ENCODE data around the gene STK25.

STK25 gene

GRCh38 chr2:241469746-241470145, 38.6 kb downstream of the STK25 start:
- CTCF ChIA-PET: no interaction called here
- no peak overlapping the region for H3K4me3 ChIP-seq (ENCODE audit: low read depth, low read length)
- TF ChIP-seq CTCF (IDR thresholded peaks at IDR 0.05; ENCODE audit: insufficient read depth, low read length, missing control alignments): no peak
- POLR2A ChIA-PET: no interaction called here
- DNase-seq (ENCODE audit: low read depth, low spot score): no peak

GRCh38 chr2:241468476-241468781, 40.0 kb downstream of the STK25 start:
- TF ChIP-seq CTCF (IDR thresholded peaks at IDR 0.05; ENCODE audit: insufficient read depth, low read length, missing control alignments): no peak
- ChIA-PET POLR2A (no interaction called here), CTCF (no interaction called here)
- no peak overlapping the region for H3K4me3 ChIP-seq (ENCODE audit: low read depth, low read length)
- DNase-seq (ENCODE audit: low read depth, low spot score): no peak

- DNase-seq (ENCODE audit: low read depth, low spot score): no peak
- no peak for TF ChIP-seq CTCF (IDR thresholded peaks at IDR 0.05; ENCODE audit: insufficient read depth, low read length, missing control alignments)
- ChIA-PET POLR2A (no interaction called here), CTCF (no interaction called here)
- H3K4me3 ChIP-seq (ENCODE audit: low read depth, low read length): no peak overlapping the region
Observed at GRCh38 chr2:241467777-241468475, 40.5 kb downstream of the STK25 start.

- CTCF ChIA-PET: no interaction called here
- no peak for TF ChIP-seq CTCF (IDR thresholded peaks at IDR 0.05; ENCODE audit: insufficient read depth, low read length, missing control alignments)
- no peak overlapping the region for H3K4me3 ChIP-seq (ENCODE audit: low read depth, low read length)
- POLR2A ChIA-PET: no interaction called here
- no peak for DNase-seq (ENCODE audit: low read depth, low spot score)
Observed at GRCh38 chr2:241466230-241466629, 42.2 kb downstream of the STK25 start.

GRCh38 chr2:241465543-241465942, 42.8 kb downstream of the STK25 start:
- ChIA-PET CTCF (no interaction called here), POLR2A (no interaction called here)
- DNase-seq (ENCODE audit: low read depth, low spot score): no peak
- H3K4me3 ChIP-seq (ENCODE audit: low read depth, low read length): no peak overlapping the region
- TF ChIP-seq CTCF (IDR thresholded peaks at IDR 0.05; ENCODE audit: insufficient read depth, low read length, missing control alignments): no peak

- CTCF ChIA-PET: no interaction called here
- POLR2A ChIA-PET: no interaction called here
- no peak for TF ChIP-seq CTCF (IDR thresholded peaks at IDR 0.05; ENCODE audit: insufficient read depth, low read length, missing control alignments)
Observed at GRCh38 chr2:241463276-241464135, 44.9 kb downstream of the STK25 start.

More at GRCh38 chr2:241463276-241464135, 44.9 kb downstream of the STK25 start:
- H3K4me3 ChIP-seq (ENCODE audit: low read depth, low read length): no peak overlapping the region
- no peak for DNase-seq (ENCODE audit: low read depth, low spot score)
